ENCODE results near the gene NHLRC4. TPM values are rescaled to one million over a fixed set of nuclear protein-coding genes. Genes with fewer than 3 reads are reported as not detected.

The NHLRC4 gene
- total and polyA plus RNA-seq, 4 donors, result 0.17 to 7.0 (median 0.25) TPM; not detected in 1

DNA sequence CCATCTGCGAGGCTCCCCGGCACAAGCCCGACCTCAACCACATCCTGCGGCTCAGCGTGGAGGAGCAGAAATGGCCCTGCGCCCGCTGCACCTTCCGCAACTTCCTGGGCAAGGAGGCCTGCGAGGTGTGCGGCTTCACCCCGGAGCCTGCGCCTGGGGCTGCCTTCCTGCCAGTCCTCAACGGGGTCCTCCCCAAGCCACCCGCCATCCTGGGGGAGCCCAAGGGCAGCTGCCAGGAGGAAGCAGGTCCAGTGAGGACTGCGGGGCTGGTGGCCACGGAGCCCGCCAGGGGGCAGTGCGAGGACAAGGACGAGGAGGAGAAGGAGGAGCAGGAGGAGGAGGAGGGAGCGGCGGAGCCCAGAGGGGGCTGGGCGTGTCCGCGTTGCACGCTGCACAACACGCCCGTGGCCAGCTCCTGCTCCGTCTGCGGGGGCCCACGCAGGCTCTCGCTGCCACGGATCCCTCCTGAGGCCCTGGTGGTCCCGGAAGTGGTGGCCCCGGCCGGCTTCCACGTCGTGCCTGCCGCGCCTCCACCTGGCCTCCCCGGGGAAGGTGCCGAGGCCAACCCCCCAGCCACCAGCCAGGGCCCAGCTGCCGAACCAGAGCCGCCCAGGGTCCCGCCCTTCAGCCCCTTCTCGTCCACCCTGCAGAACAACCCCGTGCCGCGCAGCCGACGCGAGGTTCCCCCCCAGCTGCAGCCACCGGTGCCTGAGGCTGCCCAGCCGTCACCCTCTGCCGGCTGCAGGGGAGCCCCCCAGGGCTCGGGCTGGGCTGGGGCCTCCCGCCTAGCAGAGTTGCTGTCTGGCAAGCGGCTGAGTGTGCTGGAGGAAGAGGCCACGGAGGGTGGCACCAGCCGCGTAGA, 19.7 kb upstream of the NHLRC4 start:
- WGBS, result 84% methylated on average over 60 of the region's 60 CpGs
- no peak overlapping the region for H3K27ac ChIP-seq (ENCODE audit: low read depth in 1 of 2, low read length in 2 of 2)
- peak; percentile 81 for DNase-seq (ENCODE audit: low spot score)
- peaks cover 0 to 18% (median 8%) of the 10 kb centered on the region in 4 donors for H3K36me3 ChIP-seq (ENCODE audit: control insufficient read depth in 4 of 4, insufficient read depth in 3 of 4, low read depth in 1 of 4, low read length in 3 of 4)
- peaks cover 12 to 29% (median 23%) of the 10 kb centered on the region in 4 donors for H3K4me1 ChIP-seq (ENCODE audit: control insufficient read depth in 4 of 4, insufficient read depth in 4 of 4, low read length in 3 of 4)
- TF ChIP-seq, protein P1, sequence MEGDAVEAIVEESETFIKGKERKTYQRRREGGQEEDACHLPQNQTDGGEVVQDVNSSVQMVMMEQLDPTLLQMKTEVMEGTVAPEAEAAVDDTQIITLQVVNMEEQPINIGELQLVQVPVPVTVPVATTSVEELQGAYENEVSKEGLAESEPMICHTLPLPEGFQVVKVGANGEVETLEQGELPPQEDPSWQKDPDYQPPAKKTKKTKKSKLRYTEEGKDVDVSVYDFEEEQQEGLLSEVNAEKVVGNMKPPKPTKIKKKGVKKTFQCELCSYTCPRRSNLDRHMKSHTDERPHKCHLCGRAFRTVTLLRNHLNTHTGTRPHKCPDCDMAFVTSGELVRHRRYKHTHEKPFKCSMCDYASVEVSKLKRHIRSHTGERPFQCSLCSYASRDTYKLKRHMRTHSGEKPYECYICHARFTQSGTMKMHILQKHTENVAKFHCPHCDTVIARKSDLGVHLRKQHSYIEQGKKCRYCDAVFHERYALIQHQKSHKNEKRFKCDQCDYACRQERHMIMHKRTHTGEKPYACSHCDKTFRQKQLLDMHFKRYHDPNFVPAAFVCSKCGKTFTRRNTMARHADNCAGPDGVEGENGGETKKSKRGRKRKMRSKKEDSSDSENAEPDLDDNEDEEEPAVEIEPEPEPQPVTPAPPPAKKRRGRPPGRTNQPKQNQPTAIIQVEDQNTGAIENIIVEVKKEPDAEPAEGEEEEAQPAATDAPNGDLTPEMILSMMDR (IDR thresholded peaks at IDR 0.05; ENCODE audit: low read depth, low read length, missing input control), result peak; percentile 17
- TF ChIP-seq FOXA2 (IDR thresholded peaks at IDR 0.05), result no peak
- TF ChIP-seq, protein P2, sequence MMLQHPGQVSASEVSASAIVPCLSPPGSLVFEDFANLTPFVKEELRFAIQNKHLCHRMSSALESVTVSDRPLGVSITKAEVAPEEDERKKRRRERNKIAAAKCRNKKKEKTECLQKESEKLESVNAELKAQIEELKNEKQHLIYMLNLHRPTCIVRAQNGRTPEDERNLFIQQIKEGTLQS (IDR thresholded peaks at IDR 0.05), result no peak
- no peak overlapping the region for H3K9ac ChIP-seq (ENCODE audit: low read depth in 1 of 2, low read length in 2 of 2)
- no peaks in the 10 kb centered on the region for H3K27me3 ChIP-seq (ENCODE audit: control insufficient read depth in 4 of 4, insufficient read depth in 4 of 4, low read length in 3 of 4)
- no peaks in the 10 kb centered on the region for H3K9me3 ChIP-seq (ENCODE audit: control insufficient read depth in 4 of 4, low read length in 3 of 4)
- no peak overlapping the region for H3K4me3 ChIP-seq (ENCODE audit: low read depth in 1 of 3, low read length in 3 of 3)

DNA sequence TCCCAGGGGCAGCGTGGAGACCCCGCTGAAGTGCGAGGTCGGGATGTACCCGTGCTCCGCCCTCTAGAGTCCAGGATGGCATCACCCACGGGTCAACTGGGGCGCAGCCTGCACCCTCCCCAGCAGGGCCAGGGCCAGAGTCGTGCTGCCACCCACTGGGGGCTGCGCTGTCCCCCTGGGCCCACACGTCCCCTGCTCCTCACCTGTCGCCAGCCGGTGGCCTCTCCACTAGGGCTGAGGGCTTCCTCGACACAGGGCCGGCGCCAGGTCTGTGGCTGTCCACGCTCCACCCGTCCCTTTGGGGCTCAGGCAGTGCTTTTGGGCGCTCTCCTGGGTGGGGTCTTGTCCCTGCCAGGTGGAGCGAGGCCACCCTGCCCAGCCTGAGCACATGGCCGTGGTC, 18.2 kb upstream of the NHLRC4 start:
- Histone ChIP-seq H3K9me3 (ENCODE audit: control insufficient read depth in 4 of 4, low read length in 3 of 4) (no peaks in the 10 kb centered on the region), H3K4me3 (ENCODE audit: low read depth in 1 of 3, low read length in 3 of 3) (no peak overlapping the region), H3K9ac (ENCODE audit: low read depth in 1 of 2, low read length in 2 of 2) (no peak overlapping the region), H3K27me3 (ENCODE audit: control insufficient read depth in 4 of 4, insufficient read depth in 4 of 4, low read length in 3 of 4) (no peaks in the 10 kb centered on the region), H3K27ac (ENCODE audit: low read depth in 1 of 2, low read length in 2 of 2) (no peak overlapping the region), H3K4me1 (ENCODE audit: control insufficient read depth in 4 of 4, insufficient read depth in 4 of 4, low read length in 3 of 4) (peaks cover 7 to 22% (median 15%) of the 10 kb centered on the region in 4 donors), H3K36me3 (ENCODE audit: control insufficient read depth in 4 of 4, insufficient read depth in 3 of 4, low read depth in 1 of 4, low read length in 3 of 4) (peaks cover 0 to 22% (median 10%) of the 10 kb centered on the region in 4 donors)
- DNase-seq (ENCODE audit: low spot score), result no peak
- 97% methylated on average over 21 of the region's 21 CpGs for WGBS
- no peak for TF ChIP-seq FOXA2 (IDR thresholded peaks at IDR 0.05)
- no peak for TF ChIP-seq RAD21 (IDR thresholded peaks at IDR 0.05)

DNA sequence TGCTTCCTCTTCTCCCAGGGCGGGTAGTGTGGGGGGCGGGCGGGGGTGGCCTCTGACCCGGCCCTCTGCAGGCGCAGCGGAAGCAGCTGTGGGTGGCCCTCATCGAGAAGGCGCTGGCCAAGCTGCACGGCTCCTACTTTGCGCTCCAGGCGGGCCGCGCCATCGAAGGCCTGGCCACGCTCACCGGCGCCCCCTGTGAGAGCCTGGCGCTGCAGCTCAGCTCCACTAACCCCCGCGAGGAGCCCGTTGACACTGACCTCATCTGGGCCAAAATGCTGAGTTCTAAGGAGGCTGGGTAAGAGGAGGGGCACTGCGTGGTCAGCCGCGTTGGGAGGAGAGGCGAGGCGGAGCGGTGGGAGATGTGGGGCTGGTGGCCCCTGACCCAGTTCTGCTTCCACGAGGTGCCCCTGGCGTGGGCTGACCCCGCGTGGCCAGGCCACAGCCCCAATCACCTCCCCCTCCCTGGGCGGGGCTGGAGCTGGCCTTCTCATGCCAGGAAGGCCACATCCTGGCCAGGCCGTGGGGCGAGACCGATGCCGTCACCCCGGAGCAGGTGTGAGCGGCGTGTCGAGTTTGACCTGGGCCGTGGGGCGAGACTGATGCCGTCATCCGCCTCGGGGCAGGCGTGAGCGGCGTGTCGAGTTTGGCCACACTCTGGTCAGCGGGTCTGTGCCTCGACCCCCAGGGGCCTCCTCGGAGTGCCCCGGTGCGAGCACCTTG, 17.1 kb upstream of the NHLRC4 start:
- 96% methylated on average over 54 of the region's 54 CpGs for WGBS
- no peak for TF ChIP-seq TAF1 (conservative IDR thresholded peaks at IDR 0.05)
- Histone ChIP-seq H3K27me3 (ENCODE audit: control insufficient read depth in 4 of 4, insufficient read depth in 4 of 4, low read length in 3 of 4) (no peaks in the 10 kb centered on the region), H3K36me3 (ENCODE audit: control insufficient read depth in 4 of 4, insufficient read depth in 3 of 4, low read depth in 1 of 4, low read length in 3 of 4) (peaks cover 0 to 24% (median 12%) of the 10 kb centered on the region in 4 donors), H3K27ac (ENCODE audit: low read depth in 1 of 2, low read length in 2 of 2) (no peak overlapping the region), H3K9ac (ENCODE audit: low read depth in 1 of 2, low read length in 2 of 2) (no peak overlapping the region), H3K9me3 (ENCODE audit: control insufficient read depth in 4 of 4, low read length in 3 of 4) (no peaks in the 10 kb centered on the region), H3K4me3 (ENCODE audit: low read depth in 1 of 3, low read length in 3 of 3) (no peak overlapping the region), H3K4me1 (ENCODE audit: control insufficient read depth in 4 of 4, insufficient read depth in 4 of 4, low read length in 3 of 4) (peaks cover 0 to 14% (median 9%) of the 10 kb centered on the region in 4 donors)
- DNase-seq (ENCODE audit: low spot score), result no peak

DNA sequence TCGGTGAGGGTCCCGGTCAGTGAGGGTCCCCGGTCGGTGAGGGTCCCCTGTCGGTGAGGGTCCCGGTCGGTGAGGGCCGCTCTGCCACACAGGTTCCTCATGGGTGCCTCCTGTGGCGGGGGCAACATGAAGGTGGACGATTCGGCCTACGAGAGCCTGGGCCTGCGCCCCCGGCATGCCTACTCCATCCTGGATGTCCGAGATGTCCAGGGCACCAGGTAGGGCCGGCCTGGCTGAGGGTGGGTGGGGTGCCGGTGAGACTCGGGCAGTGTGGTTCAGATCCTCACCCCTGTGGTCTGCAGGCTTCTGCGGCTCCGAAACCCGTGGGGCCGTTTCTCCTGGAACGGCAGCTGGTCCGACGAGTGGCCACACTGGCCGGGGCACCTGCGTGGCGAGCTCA, 15.6 kb upstream of the NHLRC4 start:
- TF ChIP-seq HNF4A (conservative IDR thresholded peaks at IDR 0.05), result no peak
- TF ChIP-seq TAF1 (conservative IDR thresholded peaks at IDR 0.05), result no peak
- TF ChIP-seq NR2F2 (IDR thresholded peaks at IDR 0.05), result no peak
- no peak for TF ChIP-seq FOXA2 (IDR thresholded peaks at IDR 0.05)
- TF ChIP-seq EGR1 (IDR thresholded peaks at IDR 0.05; ENCODE audit: low read depth in 2 of 2), result no peak
- no peaks in the 10 kb centered on the region for H3K9me3 ChIP-seq (ENCODE audit: control insufficient read depth in 4 of 4, low read length in 3 of 4)
- peaks cover 0 to 2% (median under 1%) of the 10 kb centered on the region in 4 donors for H3K4me1 ChIP-seq (ENCODE audit: control insufficient read depth in 4 of 4, insufficient read depth in 4 of 4, low read length in 3 of 4)
- H3K27me3 ChIP-seq (ENCODE audit: control insufficient read depth in 4 of 4, insufficient read depth in 4 of 4, low read length in 3 of 4), result no peaks in the 10 kb centered on the region
- H3K4me3 ChIP-seq (ENCODE audit: low read depth in 1 of 3, low read length in 3 of 3), result no peak overlapping the region
- WGBS, result 97% methylated on average over 28 of the region's 28 CpGs
- peaks cover 0 to 24% (median 12%) of the 10 kb centered on the region in 4 donors for H3K36me3 ChIP-seq (ENCODE audit: control insufficient read depth in 4 of 4, insufficient read depth in 3 of 4, low read depth in 1 of 4, low read length in 3 of 4)
- H3K9ac ChIP-seq (ENCODE audit: low read depth in 1 of 2, low read length in 2 of 2), result no peak overlapping the region
- no peak overlapping the region for H3K27ac ChIP-seq (ENCODE audit: low read depth in 1 of 2, low read length in 2 of 2)
- no peak for DNase-seq (ENCODE audit: low spot score)

Measured in liver (tissue), 9 donors.